GM19193 (cell line): ENCODE data around the gene OR2AT4.

ENCODE experiments used
- POLR2A ChIP-seq: IDR thresholded peaks from 4 replicates; pipeline ENCODE4 v1.6.1; 2011; ENCODE audit not compliant: insufficient read depth, insufficient read length; ENCODE audit errors: extremely low read depth

Gene OR2AT4

DNA sequence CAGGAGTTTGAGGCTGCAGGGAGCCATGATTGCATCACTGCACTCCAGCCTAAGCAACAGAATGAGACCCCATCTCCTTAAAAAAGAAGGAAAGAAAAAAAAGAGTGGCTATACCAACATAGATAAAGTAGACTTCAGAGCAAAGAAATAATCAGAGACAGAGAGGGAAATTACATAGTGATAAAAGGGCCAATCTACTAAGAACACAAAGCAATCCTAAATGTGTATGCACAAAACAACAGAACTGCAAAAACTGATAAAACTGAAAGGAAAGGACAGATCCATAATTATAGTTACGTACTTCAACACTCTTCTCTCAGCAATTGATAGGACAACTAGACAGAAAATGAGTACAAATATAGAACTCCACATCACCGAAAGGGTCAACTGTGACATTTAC is 17.8 kb upstream of the OR2AT4 start:
- TF ChIP-seq POLR2A, result no peak

GRCh38 chr11:75113030-75113429 is 16.4 kb upstream of the OR2AT4 start:
- TF ChIP-seq POLR2A, result no peak

DNA sequence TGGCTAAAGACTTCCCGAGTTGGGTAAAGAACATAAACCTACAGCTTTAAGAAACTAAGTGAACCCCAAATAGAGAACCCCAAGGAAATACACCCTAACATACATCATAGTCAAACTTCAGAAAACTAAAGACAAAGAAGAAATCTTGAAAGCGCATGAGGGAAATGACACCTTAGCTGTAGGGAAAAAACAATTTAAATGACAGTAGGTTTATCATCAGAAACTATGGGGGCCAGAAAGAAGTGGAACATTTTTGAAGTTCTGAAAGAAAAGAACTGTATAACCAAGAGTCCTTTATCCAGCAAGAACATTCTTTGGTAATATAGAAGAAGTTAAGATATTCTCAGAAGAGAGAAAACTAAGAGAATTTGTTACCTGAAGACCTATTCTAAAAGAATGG is 15.5 kb upstream of the OR2AT4 start:
- TF ChIP-seq POLR2A, result no peak

GRCh38 chr11:75107187-75107586 is 10.5 kb upstream of the OR2AT4 start:
- no peak for TF ChIP-seq POLR2A

GRCh38 chr11:75105462-75105925 is 8.8 kb upstream of the OR2AT4 start:
- no peak for TF ChIP-seq POLR2A

- TF ChIP-seq POLR2A, result no peak
Measured at GRCh38 chr11:75103380-75104026, 6.8 kb upstream of the OR2AT4 start.

GRCh38 chr11:75101424-75102128 is 4.9 kb upstream of the OR2AT4 start:
- no peak for TF ChIP-seq POLR2A

- no peak for TF ChIP-seq POLR2A
Measured at GRCh38 chr11:75100314-75100713, 3.6 kb upstream of the OR2AT4 start.

- no peak for TF ChIP-seq POLR2A
Measured at GRCh38 chr11:75099635-75100034, 3.0 kb upstream of the OR2AT4 start.

DNA sequence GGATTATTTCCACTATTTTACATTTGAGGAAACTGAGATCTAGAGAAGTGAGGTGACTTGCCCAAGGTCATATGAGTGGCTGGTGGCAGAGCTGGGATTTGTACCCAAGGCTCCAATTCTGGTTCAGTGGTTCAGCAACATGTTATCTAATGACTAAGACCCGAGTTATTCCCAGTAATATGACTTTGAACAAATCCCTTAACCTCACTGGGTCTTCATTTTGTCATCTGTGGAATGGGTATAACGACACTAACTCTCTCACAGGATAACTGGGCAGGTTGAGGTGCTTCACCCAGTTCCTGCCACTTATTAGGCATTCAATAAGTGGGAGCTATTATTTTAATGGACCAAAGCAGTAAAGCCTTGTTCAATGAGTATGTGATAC is 489 bp upstream of the OR2AT4 start:
- TF ChIP-seq POLR2A, result no peak

DNA sequence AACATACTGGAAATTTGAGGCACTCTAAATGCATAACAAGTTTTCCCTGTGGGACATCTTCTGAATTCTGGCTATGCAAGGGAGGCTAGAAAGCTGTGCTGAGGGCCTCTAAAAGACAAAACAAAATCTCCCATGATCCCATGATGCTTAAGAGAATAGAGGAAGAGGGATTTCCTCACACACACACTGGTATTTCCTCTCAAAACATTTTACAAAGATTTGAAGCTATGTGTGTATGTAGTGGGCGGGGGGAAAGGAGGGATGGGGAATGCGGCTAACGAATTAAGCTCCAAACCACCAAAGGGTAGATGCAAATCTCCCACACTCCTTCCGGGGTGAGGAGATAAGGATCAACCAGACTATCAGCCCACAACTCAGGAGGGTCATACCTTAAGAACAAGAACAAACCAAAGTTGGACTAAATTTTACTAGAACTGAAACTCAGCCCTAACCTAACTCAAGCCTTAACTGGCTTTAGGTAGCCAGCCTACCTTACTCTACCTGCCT is 6.0 kb downstream of the OR2AT4 start:
- TF ChIP-seq POLR2A, result no peak

- TF ChIP-seq POLR2A, result no peak
Measured at GRCh38 chr11:75087319-75088305, 9.1 kb downstream of the OR2AT4 start.

- no peak for TF ChIP-seq POLR2A
Measured at GRCh38 chr11:75084883-75085282, 11.8 kb downstream of the OR2AT4 start.

- TF ChIP-seq POLR2A, result no peak
Measured at GRCh38 chr11:75083217-75083605, 13.5 kb downstream of the OR2AT4 start.

DNA sequence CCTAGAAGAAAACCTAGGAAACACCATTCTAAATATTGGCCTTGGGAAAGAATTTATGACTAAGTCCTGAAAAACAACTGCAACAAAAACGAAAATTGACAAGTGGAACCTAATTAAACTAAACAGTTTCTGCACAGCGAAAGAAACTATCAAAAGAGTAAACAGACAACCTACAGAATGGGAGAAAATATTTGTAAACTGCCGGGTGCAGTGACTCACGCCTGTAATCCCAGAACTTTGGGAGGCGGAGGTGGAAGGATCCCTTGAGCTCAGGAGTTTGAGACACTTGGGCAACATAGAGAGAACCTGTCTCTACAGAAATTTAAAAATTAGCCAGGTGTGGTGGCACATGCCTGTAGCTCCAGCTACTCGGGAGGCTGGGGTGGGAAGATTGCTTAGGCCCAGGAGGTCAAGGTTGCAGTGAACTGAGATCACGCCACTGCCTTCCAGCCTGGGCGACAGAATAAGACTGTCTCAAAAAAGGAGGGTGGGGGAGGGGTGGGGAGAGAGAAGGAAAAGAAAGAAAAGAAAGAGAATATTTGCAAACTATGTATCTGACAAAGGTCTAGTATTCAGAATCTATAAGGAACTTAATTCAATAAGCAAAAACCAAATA is 14.0 kb downstream of the OR2AT4 start:
- no peak for TF ChIP-seq POLR2A
